ENCODE data around the gene CA5B. TPM values are rescaled to one million over a fixed set of nuclear protein-coding genes. Genes with fewer than 3 reads are reported as not detected.
"Not testable (repeated sequence)": the region's sequence is repeated elsewhere in the genome, so short reads cannot be mapped to it uniquely, and the experiment has no call there.

CA5B gene
- total and polyA plus RNA-seq, 2 donors (not counting 1 experiment from before 2014, with no cell fraction given) = 17.2 to 25.1 TPM

- intact Hi-C loops (cut with micrococcal nuclease); H3K27ac Mint-ChIP-seq; H4K20me1 ChIP-seq (ENCODE audit: control insufficient read depth, insufficient read depth, low read length, poor library complexity, severe bottlenecking); H3K9ac ChIP-seq (ENCODE audit: low read length); H3K9me3 Mint-ChIP-seq (ENCODE audit: insufficient read depth); H3K4me2 ChIP-seq (replicated peaks; ENCODE audit: low read depth, low read length, poor library complexity, severe bottlenecking); H3K79me2 ChIP-seq (ENCODE audit: control insufficient read depth, insufficient read depth, low read length); DNase-seq; H3K4me1 ChIP-seq (ENCODE audit: control insufficient read depth in 2 of 2, insufficient read depth in 2 of 2, low read length in 2 of 2); POLR2A ChIA-PET; H3K9me3 ChIP-seq (ENCODE audit: control extremely low read depth in 1 of 3, control insufficient read depth in 2 of 3, insufficient read depth in 1 of 3, low read length in 2 of 3); H2AFZ ChIP-seq (ENCODE audit: insufficient read depth, low read depth, low read length, poor library complexity, severe bottlenecking); ATAC-seq (ENCODE audit: low read depth); CTCF ChIA-PET; H3K27ac ChIP-seq (ENCODE audit: low read length in 2 of 2); H3K27me3 Mint-ChIP-seq; H3K4me3 ChIP-seq (ENCODE audit: control extremely low read depth in 1 of 5, extremely low read depth in 1 of 5, insufficient read depth in 1 of 5, low read depth in 2 of 5, low read length in 4 of 5); H3K27me3 ChIP-seq (replicated peaks in 1 of 4; ENCODE audit: control extremely low read depth in 1 of 4, control insufficient read depth in 3 of 4, insufficient read depth in 4 of 4, low read length in 3 of 4); H3K36me3 ChIP-seq (replicated peaks in 1 of 2; ENCODE audit: control extremely low read depth in 1 of 2, control insufficient read depth in 1 of 2, extremely low read depth in 1 of 2, insufficient read depth in 2 of 2, low read length in 1 of 2); H3K4me3 Mint-ChIP-seq: not testable (repeated sequence)
- H3K4me1 Mint-ChIP-seq = peaks cover 10% of the 10 kb centered on the region
- WGBS (ENCODE audit: insufficient coverage) = no CpG with 5 or more reads among the region's 2 CpGs
These were observed 93.3 kb downstream of the CA5B start for GRCh38 chrX:15831347-15831746.

GRCh38 chrX:15834053-15834452 is 96.0 kb downstream of the CA5B start:
- no peak overlapping the region for H3K4me3 Mint-ChIP-seq
- Histone ChIP-seq H3K27ac (ENCODE audit: low read length in 2 of 2) (peak overlapping the region in 1 of 2 donors; percentile 10), H3K27me3 (replicated peaks in 1 of 4; ENCODE audit: control extremely low read depth in 1 of 4, control insufficient read depth in 3 of 4, insufficient read depth in 4 of 4, low read length in 3 of 4) (no peaks in the 10 kb centered on the region), H2AFZ (ENCODE audit: insufficient read depth, low read depth, low read length, poor library complexity, severe bottlenecking) (no peak overlapping the region), H3K4me2 (replicated peaks; ENCODE audit: low read depth, low read length, poor library complexity, severe bottlenecking) (no peak overlapping the region), H3K79me2 (ENCODE audit: control insufficient read depth, insufficient read depth, low read length) (peaks cover 4% of the 10 kb centered on the region), H3K9me3 (ENCODE audit: control extremely low read depth in 1 of 3, control insufficient read depth in 2 of 3, insufficient read depth in 1 of 3, low read length in 2 of 3) (no peaks in the 10 kb centered on the region), H3K4me1 (ENCODE audit: control insufficient read depth in 2 of 2, insufficient read depth in 2 of 2, low read length in 2 of 2) (peaks cover 0 to 3% of the 10 kb centered on the region in 2 donors), H4K20me1 (ENCODE audit: control insufficient read depth, insufficient read depth, low read length, poor library complexity, severe bottlenecking) (no peaks in the 10 kb centered on the region), H3K4me3 (ENCODE audit: control extremely low read depth in 1 of 5, extremely low read depth in 1 of 5, insufficient read depth in 1 of 5, low read depth in 2 of 5, low read length in 4 of 5) (no peak overlapping the region), H3K36me3 (replicated peaks in 1 of 2; ENCODE audit: control extremely low read depth in 1 of 2, control insufficient read depth in 1 of 2, extremely low read depth in 1 of 2, insufficient read depth in 2 of 2, low read length in 1 of 2) (no peaks in the 10 kb centered on the region), H3K9ac (ENCODE audit: low read length) (no peak overlapping the region)
- WGBS (ENCODE audit: insufficient coverage) = 0% methylated on average over 1 of the region's 3 CpGs
- H3K27me3 Mint-ChIP-seq = no peaks in the 10 kb centered on the region
- peaks cover 10% of the 10 kb centered on the region for H3K4me1 Mint-ChIP-seq
- no peak for DNase-seq
- intact Hi-C loops (cut with micrococcal nuclease) = no loop called here
- ATAC-seq (ENCODE audit: low read depth) = no peak
- TF ChIP-seq EZH2 (IDR thresholded peaks at IDR 0.05; ENCODE audit: borderline replicate concordance, insufficient read depth, low read depth, low read length, poor library complexity, severe bottlenecking) = no peak
- no peak for TF ChIP-seq CTCF (IDR thresholded peaks at IDR 0.05)
- H3K27ac Mint-ChIP-seq = peak overlapping the region; percentile 51
- CTCF ChIA-PET = interaction anchor here (1.0 kb wide), 1 partner anchor 35 kb away, joined by 6 read pairs; no protein-coding TSS in a partner anchor
- POLR2A ChIA-PET = no interaction called here
- no peaks in the 10 kb centered on the region for H3K9me3 Mint-ChIP-seq (ENCODE audit: insufficient read depth)
